HG02970 (cell line): Measurements from ENCODE around the gene RIBC2.
"Not testable (repeated sequence)": the region's sequence is repeated elsewhere in the genome, so short reads cannot be mapped to it uniquely, and the experiment has no call there.

Experiments
- ATAC-seq: cut with Tn5 transposase; IDR thresholded peaks from one replicate; pipeline ENCODE4 v1.9.1; 2021; ENCODE audit warnings: mild to moderate bottlenecking, moderate library complexity, moderate number of reproducible peaks; ENCODE audit not compliant: unreplicated experiment, low FRiP score

RIBC2 gene

DNA sequence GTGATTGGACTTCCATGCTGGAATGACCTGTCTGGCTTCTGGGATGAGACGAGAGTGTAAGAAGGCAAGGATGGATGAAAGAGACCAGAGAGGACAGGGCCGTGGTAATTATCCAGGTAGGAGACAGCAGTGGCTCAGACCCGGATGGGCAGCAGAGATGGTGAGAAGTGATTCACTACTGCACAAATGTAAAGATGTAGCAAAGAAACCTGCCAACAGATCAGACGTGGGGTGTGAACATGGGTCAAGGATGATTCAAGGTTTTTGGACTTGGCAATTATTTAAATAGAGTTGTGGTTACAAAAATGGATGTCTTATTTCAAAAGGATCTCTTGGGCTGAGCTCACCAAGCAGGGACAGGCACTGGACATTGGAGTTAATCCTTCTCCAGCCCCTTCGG, 32.7 kb downstream of the RIBC2 start:
- no peak for ATAC-seq

DNA sequence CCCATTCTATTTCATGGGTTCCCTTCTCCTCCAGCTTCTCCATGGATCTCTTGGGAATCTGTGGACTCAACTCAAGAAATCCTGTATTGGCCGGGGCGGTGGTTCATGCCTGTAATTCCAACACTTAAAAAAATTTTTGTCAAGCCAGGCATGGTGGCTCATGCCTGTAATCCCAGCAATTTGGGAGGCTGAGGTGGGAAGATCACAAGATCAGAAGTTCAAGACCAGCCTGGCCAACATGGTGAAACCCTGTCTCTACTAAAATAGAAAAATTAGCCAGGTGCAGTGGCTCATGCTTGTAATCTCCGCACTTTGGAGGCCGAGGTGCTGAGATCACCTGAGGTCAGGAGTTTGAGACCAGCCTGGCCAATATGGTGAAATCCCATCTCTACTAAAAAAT, 34.1 kb downstream of the RIBC2 start:
- not testable (repeated sequence) for ATAC-seq

DNA sequence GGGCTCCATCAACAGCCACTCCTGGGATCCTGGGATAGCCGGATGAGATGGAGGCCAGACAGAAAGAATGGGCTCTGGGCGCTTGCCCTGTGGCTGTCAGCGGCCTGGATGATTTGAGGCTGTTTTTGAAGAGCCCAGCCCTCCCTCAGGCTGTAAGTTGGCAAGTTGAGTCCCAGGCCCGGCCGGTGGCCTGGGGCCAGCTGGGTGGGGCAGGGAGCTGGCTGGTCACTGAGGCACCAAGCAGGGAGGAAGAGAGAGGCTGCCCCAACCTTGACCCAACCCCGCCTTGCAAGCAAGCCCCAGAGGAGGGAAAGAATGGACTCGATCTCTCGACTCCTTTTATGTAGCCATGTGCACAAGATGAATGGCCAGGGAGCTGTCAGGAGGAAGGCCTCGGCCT, 34.9 kb downstream of the RIBC2 start:
- no peak for ATAC-seq

DNA sequence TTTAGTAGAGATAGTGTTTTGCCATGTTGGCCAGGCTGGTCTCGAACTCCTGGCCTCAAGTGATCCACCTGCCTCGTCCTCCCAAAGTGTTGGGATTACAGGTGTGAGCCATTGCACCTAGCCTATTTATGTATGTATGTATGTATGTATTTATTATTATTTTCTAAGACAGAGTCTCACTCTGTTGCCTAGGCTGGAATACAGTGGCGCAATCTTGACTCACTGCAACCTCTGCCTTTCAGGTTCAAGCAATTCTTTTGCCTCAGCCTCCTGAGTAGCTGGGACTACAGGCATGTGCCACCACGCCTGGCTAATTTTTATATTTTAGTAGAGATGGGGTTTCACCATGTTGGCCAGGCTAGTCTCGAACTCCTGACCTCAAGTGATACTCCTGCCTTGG, 35.9 kb downstream of the RIBC2 start:
- not testable (repeated sequence) for ATAC-seq

DNA sequence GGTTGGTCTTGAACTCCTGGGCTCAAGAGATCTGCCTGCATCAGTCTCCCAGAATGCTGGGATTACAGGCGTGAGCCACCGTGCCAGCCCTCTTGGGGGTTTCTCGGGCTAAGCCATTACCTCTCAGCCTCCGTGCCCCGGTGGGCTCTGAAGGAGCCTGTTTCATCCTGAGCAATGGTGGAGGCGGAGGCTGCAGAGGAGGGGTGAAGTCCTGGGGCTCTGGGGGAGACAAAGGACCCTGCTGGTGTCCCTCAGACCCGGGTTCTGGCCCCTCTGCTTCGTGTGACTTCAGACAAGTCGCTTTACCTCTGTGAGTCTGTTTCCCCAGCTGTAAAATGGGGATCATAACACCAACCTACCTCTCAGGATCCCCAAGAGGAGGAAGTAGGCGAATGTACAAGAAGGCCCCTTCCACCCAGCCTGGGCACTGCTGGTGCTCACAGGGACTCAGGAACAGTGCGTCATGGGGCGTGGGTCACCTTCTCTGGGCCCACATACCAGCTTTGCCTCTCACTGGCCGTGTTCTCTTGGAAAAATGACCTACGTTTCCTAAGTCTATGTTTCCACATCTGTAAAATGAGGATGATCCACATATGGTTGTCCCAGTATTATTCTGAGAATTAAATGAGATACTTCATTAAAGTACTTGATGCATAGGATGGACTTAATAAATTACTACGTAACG, 36.8 kb downstream of the RIBC2 start:
- no peak for ATAC-seq

DNA sequence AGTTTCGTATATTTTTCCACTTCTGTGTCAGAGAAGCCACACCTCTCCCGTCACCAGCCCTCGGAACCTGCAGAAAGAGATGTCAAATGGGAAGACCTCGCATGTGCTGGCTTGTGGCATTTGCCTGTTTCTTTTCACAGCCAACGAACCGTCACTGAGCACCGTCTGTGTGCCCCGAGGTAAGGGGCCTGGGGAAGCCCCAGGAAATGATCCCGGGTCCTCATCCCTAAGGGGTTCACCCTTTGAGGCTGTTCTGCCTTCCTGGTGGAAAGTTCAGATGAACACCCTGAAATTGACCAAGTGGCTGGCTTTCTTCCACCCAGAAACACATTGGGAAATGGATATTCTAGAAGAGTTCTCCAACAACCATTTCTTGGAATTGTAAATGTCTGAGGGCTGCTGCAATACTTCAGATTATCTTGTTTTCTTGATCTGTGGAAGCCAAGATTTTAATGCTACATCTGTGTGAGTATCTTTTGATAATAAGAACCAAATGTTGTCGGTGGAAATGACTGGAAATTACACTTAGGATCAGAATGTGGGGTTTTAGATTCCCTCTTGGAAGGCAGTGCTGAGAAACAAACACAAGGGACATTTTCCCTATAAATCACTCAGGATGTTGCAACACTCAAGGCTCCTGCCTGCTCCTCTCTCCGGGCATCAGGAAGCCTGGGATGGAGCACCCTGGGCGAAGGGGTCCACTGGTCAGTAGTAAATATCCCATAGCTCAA, 37.6 kb downstream of the RIBC2 start:
- no peak for ATAC-seq

DNA sequence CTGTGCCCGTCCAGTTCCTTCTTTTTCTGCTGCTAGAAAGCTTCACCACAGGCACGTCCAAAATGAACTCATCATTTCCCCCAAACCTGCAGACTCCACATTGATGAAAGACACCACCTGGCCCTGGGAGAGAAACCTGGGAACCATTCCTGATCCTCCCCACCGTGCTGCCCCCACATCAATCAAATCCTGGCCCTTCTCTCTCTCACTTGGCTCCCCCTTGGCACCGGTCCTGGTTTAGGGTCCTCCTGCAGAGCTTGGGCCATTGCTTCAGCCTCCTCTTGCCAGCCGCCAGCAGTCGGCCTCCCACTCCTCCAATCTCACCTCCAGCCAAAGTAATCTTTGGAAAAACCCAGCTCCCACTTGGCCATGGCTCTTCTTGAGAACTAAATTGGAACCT, 38.5 kb downstream of the RIBC2 start:
- ATAC-seq = no peak

DNA sequence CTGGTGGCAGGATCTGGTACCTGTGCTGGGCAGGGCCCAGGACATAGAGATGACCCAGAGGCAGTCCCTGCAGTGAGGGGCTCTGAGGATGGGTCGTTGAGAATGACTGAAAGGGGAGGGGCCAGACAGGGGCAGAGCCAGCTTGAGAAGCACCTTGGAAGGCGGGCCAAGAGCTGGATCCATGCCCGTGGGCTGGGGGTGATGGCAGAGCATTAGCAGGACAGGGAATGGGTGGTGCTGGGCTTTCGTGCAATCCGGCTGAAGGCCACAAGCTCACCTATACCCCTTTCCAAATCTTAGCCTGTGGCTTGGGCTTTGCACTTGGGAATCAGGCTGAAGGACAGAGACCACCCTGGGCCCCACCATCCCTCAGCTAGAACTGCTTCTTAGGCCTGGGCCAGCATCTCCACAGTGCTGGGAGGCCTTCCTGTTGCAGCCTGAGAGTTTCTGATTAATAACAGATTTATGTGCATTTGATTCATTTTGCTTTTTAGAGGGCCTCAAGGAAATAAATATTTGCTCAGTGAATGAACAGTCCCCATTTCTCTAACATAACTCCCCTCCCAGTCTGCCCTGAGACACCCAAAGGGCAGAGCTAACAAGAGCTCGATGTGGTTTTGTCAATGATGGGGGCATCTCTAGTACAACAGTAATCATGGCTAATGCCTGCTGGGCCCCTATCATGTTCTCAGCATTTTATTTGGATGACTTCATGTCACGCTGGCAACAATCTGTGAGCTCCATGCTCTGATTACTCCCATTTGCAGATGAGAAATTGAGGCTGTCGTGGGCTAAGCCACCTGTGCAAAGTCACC, 39.3 kb downstream of the RIBC2 start:
- no peak for ATAC-seq

DNA sequence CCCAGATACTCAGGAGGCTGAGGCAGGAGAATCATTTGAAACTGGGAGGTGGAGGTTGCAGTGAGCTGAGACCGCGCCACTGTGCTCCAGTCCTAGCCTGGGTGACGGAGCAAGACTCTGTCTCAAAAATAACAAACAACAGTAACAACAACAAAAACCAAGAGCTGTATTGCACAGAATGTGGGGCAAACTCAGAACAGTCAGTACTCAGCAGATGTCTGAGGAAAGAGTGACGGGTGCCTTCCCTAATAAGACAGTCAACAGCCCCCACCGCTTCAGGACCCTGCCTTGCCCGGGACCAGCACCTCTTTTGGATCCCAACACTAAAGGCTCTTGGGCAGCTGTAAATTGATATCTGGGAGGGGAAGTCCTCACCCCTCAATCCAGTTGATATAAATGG, 40.3 kb downstream of the RIBC2 start:
- no peak for ATAC-seq

DNA sequence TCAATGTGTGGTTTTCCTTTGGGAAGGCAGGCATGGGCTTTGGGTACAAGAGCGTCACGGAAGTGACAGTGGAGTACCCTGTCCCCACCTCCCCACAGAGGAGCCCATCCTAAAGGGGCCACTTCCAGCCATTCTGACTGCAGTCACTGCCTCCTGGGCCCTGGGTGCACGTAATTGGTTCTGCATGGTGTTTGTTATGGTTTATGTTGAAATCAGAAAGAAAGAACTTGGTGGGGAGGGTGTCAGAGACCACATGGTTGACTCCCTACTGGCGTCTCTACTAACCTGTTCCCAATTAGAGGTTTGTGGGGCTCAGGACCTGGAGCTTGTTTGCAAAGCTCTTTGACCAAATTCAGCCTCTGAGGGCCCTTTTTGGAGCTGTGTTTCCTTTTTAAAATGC, 40.8 kb downstream of the RIBC2 start:
- no peak for ATAC-seq

DNA sequence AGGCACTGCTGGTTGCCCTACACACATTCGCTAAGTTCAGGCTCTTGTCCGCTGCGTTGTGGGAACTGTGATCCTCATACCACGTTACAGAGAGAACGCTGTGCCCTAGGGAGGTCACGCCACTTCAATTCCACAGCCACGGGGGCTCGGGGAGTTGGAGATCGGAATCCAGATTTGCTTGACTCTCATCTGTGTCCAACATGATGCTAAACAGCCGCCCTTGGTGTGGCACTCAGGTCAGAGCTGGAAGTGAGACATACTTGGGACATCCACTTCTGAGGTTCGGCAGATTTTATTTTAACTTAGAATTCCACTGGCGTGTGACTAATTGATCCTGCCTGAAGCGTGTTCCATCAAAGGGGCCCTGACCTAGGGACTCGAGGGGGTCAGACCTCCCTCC, 41.7 kb downstream of the RIBC2 start:
- no peak for ATAC-seq

DNA sequence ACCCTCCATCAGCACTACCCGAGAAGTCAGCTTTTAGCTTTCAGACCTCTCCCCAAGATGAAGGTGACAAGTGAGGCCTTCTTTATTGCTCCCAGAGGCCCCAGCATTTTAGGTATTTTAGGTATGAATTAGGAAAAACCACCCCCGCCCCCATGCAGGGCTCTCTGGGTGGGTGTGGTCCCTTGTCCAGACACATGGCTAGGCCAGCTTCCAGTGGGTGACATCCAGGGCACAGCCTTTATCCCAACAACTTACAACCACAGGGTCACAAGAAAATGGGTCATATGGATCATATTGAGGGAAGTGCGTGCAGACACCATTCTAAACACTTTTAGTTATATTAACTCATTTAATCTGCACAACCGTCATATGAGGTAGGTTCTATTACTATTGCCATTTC, 42.1 kb downstream of the RIBC2 start:
- no peak for ATAC-seq

DNA sequence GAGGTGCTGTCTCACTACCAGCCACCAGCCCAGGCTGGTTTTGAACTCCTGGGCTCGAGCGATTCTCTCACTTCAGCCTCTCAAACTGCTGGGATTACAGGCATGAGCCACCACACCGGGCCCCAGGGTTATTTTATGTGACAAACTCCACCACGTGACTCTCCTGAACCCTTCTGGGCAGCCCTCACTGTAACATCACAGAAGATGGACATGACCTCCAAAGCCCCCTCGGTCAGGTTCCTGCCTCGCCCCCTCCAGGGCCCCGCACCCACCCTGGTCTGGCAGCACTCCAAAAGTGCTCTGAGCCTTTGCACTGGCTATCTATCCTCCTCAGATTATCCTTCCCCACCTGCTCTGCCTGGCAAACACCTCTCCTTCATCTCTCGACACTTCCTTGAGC, 43.3 kb downstream of the RIBC2 start:
- ATAC-seq = no peak

DNA sequence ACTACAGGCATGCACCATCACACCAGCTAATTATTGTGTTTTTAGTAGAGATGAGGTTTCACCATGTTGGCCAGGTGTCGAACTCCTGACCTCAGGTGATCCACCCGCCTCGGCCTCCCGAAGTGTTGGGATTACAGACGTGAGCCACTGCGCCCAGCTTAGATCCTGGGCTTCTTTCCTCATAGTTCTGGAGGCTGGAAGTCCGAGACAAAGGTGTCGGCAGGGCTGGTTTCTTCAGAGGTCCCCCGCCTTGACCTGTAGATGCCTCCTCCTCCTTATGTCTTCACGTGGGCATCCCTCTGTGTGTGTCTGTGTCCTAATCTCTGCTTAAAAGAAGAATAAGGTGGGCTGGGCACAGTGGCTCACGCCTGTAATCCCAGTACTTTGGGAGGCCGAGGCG, 45.0 kb downstream of the RIBC2 start:
- no peak for ATAC-seq

DNA sequence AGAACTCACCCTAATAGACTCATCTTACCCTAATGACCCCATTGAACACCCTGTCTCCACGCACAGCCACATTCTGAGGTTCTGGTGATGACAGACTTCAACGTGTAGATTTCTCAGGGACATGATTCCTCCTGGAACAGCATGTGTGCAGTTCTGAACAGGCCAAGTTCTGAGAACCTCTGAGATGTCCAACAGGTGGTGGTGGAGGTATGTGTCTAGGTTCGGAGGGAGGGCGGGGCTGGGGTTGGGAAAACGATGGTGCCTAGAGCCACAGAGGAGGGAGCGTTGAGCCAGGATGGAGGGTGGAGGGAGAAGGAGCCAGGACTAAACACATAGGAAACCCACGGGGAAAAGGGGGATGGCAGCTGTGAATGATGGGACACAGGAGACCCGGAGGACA, 45.7 kb downstream of the RIBC2 start:
- no peak for ATAC-seq

DNA sequence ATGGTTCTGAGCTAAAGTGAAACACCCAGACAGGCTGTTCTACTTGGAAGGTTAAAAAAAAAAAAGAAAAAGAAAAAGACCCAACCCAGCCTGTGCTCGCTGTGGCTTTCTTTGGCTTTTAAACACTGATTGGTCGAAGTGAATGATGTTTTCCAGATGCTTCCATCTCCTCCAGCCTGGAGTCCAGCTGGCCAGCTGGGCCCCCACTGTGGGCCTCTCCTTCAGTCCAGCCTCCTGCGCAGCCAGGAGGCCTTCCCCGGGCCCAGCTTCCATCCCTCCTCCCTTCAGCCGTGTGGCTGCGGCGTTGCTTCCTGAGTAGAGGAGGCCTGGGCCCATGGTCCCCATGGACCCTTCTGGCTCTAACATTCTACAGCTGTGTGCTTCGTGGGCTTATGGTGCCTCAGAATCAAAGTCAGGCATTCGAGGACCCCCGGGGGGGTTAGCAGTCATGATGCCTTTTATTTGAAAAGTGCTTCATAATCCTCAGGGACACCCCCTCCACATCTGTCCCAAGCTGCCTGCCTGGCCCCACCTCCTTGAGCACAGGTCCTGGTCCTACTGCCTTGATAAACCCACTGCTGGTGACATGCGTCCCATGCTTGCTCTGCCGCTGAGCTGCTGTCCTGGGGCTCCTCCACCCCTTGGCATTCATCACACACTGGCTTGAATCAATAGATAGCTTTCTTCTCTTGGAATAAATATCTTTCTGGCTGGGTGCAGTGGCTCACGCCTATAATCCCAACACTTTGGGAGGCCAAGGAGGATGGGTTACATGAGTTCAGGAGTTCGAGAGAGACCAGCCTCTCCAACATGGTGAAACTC, 47.0 kb downstream of the RIBC2 start:
- ATAC-seq = no peak

DNA sequence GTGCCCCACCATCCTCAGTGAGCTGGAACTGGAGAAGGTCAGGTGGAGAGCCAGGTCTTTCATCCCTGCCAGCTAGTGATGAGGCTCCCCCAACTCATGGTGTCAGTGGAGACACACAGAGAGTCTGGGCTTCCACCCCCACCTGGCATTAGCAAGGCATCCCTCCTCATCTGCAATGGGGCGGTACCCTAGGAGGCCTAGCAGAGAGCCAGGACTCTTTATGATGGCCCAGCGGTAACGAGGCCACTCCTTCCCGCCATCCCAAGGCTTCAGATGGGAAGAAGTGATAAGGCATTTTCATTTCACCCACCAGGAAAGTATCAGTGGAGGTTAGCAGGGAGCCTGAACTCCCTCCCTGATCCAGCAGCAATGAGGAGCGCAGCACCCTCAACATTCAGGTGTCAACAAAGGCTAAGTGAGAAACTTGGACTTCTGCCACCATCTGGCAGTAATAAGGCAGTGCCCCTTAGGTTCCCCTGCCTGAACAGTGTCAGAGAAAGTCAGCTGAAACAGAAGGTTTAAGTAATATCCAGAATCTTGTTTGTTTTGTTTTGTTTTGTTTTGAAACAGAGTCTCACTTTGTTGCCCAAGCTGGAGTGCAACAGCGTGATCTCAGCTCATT, 48.7 kb downstream of the RIBC2 start:
- no peak for ATAC-seq

DNA sequence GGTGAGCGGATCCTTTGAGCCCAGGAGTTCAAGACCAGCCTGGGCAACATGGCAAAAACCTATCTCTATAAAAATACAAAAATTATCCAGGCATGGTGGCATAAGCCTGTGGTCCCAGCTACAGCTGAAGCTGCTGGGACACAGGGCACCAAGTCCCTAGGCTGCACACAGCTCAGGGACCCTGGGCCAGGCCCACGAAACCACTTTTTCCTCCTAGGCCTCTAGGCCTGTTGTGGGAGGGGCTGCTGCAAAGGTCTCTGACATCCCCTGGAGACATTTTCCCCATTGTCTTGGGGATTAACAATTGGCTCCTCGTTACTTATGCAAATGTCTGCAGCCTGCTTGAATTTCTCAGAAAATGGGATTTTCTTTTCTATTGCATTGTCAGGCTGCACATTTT, 50.2 kb downstream of the RIBC2 start:
- ATAC-seq = not testable (repeated sequence)

DNA sequence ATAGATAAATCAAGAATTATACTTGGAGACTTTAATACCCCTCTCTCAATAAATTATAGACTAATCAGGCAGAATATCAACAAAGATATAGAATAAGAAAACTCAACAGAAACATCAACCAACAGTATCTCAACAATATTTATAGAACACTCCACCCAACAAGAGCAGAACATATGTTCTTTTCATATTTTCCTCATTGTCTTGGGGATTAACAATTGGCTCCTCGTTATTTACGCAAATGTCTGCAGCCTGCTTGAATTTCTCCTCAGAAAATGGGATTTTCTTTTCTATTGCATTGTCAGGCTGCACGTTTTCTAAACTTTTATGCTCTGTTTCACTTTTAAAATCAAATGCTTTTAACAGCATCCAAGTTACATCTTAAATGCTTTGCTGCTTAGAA, 52.1 kb downstream of the RIBC2 start:
- ATAC-seq = no peak

DNA sequence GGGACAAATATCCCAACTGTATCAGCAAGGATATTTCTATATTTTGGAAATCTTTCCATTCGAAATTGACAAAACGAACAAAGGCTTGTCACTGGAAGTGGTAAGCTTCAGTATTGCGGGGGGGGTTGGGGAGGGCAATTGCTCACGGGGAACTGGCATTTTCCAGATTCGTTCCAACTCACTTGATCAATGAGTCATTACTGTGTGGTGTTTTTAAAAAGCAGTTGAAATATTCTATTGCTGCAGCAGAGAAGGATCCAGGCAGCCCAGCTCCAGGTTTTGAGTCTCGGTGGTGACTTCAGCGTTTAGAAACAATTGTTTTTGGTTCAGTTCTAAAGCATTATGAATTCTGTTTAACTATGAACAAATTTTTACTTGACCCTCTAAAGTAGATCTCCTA, 55.4 kb downstream of the RIBC2 start:
- no peak for ATAC-seq
